BLaER1 (cell line): ENCODE data around the gene AFMID.
"Not testable (repeated sequence)": the region's sequence is repeated elsewhere in the genome, so short reads cannot be mapped to it uniquely, and the experiment has no call there.

ENCODE experiments used
- H3K27ac ChIP-seq: shearing (Covaris generic); formaldehyde crosslinking; 2 replicates; pipeline ENCODE4 v1.8.1; 2022
- H3K27me3 ChIP-seq: shearing (Covaris generic); formaldehyde crosslinking; 2 replicates; pipeline ENCODE4 v1.8.1; 2022
- H3K36me3 ChIP-seq: shearing (Covaris generic); formaldehyde crosslinking; 2 replicates; pipeline ENCODE4 v1.8.1; 2022
- H3K4me1 ChIP-seq: shearing (Covaris generic); formaldehyde crosslinking; 2 replicates; pipeline ENCODE4 v1.8.1; 2022
- H3K4me2 ChIP-seq: shearing (Covaris generic); formaldehyde crosslinking; 2 replicates; pipeline ENCODE4 v1.8.1; 2022
- H3K4me3 ChIP-seq: shearing (Covaris generic); formaldehyde crosslinking; 2 replicates; pipeline ENCODE4 v1.8.1; 2022
- H3K9ac ChIP-seq: shearing (Covaris generic); formaldehyde crosslinking; 2 replicates; pipeline ENCODE4 v1.8.1; 2022
- H3K9me3 ChIP-seq: shearing (Covaris generic); formaldehyde crosslinking; 2 replicates; pipeline ENCODE4 v1.8.1; 2022
- H4K20me1 ChIP-seq: shearing (Covaris generic); formaldehyde crosslinking; 2 replicates; pipeline ENCODE4 v1.8.1; 2022
- Cebpa-rat ChIP-seq: shearing (Covaris generic); IDR thresholded peaks from 2 replicates; pipeline ENCODE4 v1.8.1; 2022

AFMID gene

DNA sequence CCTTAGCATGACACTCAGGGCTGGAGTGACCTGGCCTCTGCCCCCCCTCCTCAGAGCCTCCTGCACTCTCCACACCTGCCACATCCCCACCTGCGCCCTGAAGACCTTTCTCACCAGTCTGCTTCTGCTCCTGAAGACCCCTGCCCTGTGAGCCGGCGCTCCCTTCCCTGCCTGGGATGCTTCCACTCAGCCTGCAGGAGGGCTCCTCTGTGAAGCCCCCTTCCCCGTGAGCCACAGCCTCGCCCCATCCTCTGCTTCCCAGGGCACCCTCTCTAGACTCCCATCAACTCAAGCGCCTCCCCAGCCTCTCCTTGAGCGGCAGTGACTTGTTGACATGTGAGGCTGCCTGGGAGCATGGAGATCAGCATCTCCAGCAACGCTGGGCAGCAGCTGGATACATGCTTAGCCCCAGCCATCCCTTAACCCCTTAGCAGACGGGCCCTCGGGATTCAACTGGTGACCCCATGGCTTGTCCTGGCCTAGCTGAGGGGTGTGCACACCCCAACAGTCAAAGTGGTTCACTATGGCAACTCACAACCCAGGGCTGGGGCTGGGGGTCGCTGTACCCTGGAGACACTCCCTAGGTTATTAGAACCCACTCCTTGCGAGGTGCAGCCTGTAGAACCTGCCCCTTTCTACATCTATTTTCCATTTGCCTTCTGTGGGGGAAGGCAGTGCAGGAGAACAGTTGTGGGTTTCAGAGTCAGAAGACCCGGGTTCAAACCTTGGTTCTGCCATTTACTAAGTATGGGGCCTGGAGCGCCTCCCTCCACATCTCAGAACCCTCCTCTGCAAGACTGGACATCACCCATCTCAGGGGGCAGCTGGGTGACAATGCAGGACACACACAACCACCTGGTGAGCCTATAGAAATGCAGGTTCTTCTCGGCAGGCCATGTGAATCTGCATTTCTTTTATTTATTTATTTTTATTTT, 65.8 kb downstream of the AFMID start:
- no peak overlapping the region for H3K27ac ChIP-seq
- no peak overlapping the region for H3K4me3 ChIP-seq
- no peaks in the 10 kb centered on the region for H3K36me3 ChIP-seq
- peaks cover 69% of the 10 kb centered on the region for H3K4me1 ChIP-seq
- no peaks in the 10 kb centered on the region for H3K9me3 ChIP-seq
- H3K4me2 ChIP-seq: peak overlapping the region; percentile 95
- TF ChIP-seq Cebpa-rat: no peak
- H4K20me1 ChIP-seq: no peaks in the 10 kb centered on the region
- peaks cover 10% of the 10 kb centered on the region; the same call in 1 of the 2 replicates for H3K27me3 ChIP-seq
- no peak overlapping the region for H3K9ac ChIP-seq

DNA sequence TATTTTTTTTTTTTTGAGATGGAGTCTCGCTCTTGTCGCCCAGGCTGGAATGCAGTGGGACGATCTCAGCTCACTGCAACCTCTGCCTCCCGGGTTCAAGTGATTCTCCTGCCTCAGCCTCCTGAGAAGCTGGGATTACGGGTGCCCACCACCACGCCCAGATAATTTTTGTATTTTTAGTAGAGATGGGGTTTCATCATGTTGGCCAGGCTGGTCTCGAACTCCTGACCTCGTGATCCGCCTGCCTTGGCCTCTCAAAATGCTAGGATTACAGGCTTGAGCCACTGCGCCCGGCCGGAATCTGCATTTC, 66.4 kb downstream of the AFMID start:
- H3K4me1 ChIP-seq: peaks cover 72% of the 10 kb centered on the region
- H3K4me3 ChIP-seq: peak overlapping the region; percentile 88
- H4K20me1 ChIP-seq, H3K9ac ChIP-seq, H3K27me3 ChIP-seq, H3K27ac ChIP-seq, H3K9me3 ChIP-seq, H3K36me3 ChIP-seq: not testable (repeated sequence)
- H3K4me2 ChIP-seq: peak overlapping the region; percentile 95

DNA sequence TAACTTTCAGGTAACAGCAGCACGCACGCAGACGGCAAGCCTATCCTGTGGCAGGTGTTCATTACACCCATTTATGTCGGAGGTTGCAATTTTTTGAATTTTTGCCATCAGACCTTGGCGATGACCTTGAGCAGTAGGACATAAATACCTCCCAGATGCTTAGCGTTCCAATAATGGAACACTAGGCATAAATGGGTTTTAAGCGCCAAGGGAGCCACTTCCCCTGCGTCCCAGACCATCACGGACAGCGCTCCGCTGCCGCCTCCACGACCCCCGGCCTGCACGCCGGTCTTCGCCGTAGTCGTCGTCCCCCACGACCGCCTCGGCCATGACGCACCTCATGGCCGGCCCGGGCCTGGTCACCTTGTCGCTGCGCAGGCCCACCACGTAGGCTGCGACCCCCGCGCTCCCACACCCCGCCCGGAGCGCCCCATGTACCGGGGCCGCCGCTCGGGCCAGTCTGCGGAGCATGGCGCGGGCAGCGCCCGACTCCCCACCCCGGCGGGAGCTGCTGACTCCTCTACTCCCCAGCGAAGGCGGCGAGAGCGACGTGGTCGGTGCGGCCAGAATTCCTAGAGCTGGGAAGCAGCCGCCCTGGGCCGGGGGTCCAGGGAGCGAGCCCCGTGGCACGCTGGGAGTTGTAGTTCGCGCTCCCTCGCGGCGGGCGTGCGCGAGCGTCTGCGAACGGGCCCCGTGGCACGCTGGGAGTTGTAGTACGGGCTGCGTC, 66.9 kb downstream of the AFMID start:
- Histone ChIP-seq H4K20me1 (no peaks in the 10 kb centered on the region), H3K9me3 (no peaks in the 10 kb centered on the region), H3K36me3 (no peaks in the 10 kb centered on the region), H3K9ac (peak overlapping the region; percentile 83), H3K4me1 (peaks cover 77% of the 10 kb centered on the region), H3K27ac (peak overlapping the region; percentile 88), H3K4me3 (peak overlapping the region; percentile 88), H3K4me2 (peak overlapping the region; percentile 95), H3K27me3 (peaks cover 10% of the 10 kb centered on the region; the same call in 1 of the 2 replicates)
- TF ChIP-seq Cebpa-rat: no peak

DNA sequence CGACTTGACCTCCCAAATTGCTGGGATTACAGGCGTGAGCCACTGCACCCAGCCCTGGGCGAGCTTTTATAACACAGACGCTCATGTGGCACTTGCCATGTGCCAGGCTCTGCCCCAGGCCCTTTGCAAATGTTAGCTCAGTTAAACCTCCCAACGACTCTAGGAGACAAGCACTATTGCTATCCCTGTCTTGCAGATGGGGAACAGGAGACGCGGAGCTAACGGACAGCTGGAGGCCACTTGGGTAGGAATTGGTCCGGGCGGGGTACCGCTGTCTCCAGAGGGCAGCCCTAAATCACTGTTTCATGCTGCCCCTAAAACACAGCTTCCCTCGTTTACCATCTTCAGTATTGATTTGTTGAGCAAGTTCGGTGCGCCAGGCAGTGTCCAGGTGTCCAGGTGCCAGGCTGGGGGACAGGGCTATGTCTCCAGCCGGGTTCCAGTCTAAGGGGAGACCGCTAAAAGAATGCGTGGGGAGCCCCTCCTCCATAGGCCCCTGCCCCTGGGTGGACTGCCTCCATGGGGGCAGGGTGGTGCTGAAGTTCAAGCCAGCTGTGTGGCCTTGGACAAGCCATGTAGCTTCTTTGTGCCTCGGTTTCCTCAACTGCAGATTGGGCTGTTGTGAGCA, 68.0 kb downstream of the AFMID start:
- H3K4me2 ChIP-seq: no peak overlapping the region
- no peaks in the 10 kb centered on the region for H4K20me1 ChIP-seq
- no peaks in the 10 kb centered on the region for H3K9me3 ChIP-seq
- no peak for TF ChIP-seq Cebpa-rat
- no peaks in the 10 kb centered on the region for H3K36me3 ChIP-seq
- H3K9ac ChIP-seq: no peak overlapping the region
- peaks cover 10% of the 10 kb centered on the region; the same call in 1 of the 2 replicates for H3K27me3 ChIP-seq
- H3K4me3 ChIP-seq: no peak overlapping the region
- no peak overlapping the region for H3K27ac ChIP-seq
- peaks cover 79% of the 10 kb centered on the region for H3K4me1 ChIP-seq

DNA sequence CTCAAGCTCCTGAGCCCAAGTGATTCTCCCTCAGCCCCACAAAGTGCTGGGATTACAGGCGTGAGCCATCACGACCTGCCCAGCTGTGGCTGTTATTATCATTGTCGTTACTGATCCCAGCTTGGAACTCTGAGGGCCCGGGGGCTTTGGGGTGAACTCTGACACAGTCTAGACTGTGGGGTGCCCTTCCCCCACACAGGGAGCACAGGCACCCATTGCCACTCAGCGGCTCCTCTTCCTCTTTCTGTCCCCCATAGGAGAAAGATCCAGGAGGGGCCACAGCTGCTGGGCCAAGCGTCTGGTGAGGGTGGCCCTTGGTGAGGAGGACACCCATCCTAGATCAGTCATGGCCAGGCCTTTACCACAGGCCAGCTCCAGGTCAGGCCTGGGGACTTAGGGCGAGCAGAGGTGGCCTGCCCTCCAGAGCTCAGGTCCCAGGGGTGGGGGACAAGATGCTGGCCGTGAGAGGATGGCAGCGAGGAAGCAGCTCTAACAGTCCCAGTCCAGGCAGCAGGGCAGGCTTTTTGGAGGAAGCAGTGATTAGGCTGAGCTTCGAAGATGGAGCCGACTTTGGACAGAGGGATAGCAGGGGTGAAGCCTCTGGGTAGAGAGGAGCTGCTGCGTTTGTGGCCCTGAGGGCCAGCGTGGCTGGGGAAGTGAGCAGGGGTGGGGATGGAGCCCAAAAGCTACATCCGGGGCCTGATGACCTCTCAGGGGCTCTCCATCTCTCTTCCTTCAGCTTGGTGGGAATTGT, 69.0 kb downstream of the AFMID start:
- Histone ChIP-seq H3K36me3 (no peaks in the 10 kb centered on the region), H3K27me3 (peaks cover 10% of the 10 kb centered on the region; the same call in 1 of the 2 replicates), H3K4me1 (peaks cover 69% of the 10 kb centered on the region), H3K9ac (no peak overlapping the region), H3K4me2 (no peak overlapping the region), H3K9me3 (no peaks in the 10 kb centered on the region), H3K27ac (no peak overlapping the region; the same call in 1 of the 2 replicates), H3K4me3 (no peak overlapping the region), H4K20me1 (no peaks in the 10 kb centered on the region)
- no peak for TF ChIP-seq Cebpa-rat

DNA sequence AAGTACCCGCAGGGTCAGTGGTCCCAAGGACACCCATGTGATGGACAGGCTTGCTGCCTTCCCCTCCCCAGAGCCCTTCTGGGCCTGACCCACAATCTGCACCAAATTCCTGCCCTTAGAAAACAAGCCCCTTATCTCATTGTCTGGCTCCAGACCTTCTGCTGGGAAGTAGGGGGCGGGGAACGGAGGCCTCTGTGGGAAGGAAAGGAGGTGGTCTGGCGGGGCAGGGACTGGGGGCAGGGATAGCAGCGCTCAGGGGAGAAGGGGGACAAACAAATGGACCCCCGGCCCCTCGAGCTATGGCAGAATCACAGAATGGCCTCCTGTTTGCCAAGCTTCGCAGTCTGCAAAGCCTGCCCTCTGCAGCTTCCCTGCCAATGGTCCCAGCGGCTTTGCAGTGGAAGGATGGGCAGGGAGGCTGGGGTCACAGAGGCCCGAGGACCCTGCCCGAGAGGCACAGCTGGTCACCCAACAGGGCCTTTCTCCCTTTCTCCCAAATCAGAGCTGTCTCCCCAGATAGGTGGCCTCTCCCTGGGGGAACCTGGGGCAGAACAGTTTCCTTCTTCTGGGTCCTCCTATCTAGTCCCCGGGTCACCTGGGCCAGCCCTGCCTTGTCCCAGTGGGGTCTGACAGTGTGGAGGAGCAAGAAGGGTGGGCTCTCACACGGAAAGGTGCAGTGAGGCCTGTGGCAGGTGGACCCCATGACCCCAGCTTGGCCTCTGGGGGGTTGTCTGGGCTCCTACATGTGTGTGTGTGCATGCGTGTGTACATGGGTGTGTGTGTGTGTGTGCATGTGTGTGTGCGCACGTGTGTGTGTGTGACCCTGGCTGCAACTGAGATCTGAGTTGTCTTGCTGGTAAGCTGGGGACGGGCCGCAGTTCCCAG, 69.8 kb downstream of the AFMID start:
- Histone ChIP-seq H4K20me1 (no peaks in the 10 kb centered on the region), H3K9ac (no peak overlapping the region), H3K4me2 (peak overlapping the region; percentile 79; the same call in 1 of the 2 replicates), H3K4me1 (peaks cover 61% of the 10 kb centered on the region), H3K4me3 (no peak overlapping the region), H3K27me3 (peaks cover 10% of the 10 kb centered on the region; the same call in 1 of the 2 replicates), H3K9me3 (no peaks in the 10 kb centered on the region), H3K27ac (no peak overlapping the region; the same call in 1 of the 2 replicates), H3K36me3 (no peaks in the 10 kb centered on the region)
- TF ChIP-seq Cebpa-rat: no peak
